ENCODE measurements around the gene PROCA1.

PROCA1 gene

DNA sequence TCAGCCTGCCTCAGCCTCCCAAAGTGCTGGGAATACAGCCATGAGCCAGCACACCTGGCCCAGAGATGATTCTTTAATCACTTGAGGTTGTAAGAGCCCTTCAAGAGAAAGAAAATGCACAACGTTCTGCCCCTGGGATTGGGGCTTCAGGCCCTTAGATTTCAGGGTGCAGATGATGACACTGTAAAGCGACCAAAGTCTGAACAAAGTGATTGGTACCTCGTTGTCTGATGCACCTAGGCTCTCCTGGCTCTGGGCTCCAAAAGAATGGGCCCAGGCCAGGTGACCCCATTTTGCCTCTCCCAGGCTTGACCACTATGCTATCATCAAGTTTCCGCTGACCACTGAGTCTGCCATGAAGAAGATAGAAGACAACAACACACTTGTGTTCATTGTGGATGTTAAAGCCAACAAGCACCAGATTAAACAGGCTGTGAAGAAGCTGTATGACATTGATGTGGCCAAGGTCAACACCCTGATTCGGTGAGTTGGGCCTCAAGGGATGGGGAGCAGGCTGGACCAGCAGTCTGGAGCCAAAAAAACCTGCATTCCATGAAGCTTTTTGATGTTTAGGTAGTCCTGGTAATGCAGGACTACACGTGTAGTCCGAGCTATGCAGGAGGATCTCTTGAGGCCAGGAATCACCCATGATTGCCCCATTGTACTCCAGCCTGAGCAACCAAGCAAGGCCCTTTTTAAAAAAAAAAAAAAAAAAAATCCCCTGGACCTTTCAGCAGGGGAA lies 10.9 kb upstream of the PROCA1 start:
- peak overlapping the region; percentile 85 for H3K4me3 ChIP-seq (ENCODE audit: low read depth, low read length)
- TF ChIP-seq, protein P1, sequence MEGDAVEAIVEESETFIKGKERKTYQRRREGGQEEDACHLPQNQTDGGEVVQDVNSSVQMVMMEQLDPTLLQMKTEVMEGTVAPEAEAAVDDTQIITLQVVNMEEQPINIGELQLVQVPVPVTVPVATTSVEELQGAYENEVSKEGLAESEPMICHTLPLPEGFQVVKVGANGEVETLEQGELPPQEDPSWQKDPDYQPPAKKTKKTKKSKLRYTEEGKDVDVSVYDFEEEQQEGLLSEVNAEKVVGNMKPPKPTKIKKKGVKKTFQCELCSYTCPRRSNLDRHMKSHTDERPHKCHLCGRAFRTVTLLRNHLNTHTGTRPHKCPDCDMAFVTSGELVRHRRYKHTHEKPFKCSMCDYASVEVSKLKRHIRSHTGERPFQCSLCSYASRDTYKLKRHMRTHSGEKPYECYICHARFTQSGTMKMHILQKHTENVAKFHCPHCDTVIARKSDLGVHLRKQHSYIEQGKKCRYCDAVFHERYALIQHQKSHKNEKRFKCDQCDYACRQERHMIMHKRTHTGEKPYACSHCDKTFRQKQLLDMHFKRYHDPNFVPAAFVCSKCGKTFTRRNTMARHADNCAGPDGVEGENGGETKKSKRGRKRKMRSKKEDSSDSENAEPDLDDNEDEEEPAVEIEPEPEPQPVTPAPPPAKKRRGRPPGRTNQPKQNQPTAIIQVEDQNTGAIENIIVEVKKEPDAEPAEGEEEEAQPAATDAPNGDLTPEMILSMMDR (IDR thresholded peaks at IDR 0.05; ENCODE audit: borderline replicate concordance, insufficient read depth, low read depth, low read length) = no peak

- peak overlapping the region; percentile 85 for H3K4me3 ChIP-seq (ENCODE audit: low read depth, low read length)
Observed at GRCh38 chr17:28720997-28721329, 9.3 kb upstream of the PROCA1 start.

DNA sequence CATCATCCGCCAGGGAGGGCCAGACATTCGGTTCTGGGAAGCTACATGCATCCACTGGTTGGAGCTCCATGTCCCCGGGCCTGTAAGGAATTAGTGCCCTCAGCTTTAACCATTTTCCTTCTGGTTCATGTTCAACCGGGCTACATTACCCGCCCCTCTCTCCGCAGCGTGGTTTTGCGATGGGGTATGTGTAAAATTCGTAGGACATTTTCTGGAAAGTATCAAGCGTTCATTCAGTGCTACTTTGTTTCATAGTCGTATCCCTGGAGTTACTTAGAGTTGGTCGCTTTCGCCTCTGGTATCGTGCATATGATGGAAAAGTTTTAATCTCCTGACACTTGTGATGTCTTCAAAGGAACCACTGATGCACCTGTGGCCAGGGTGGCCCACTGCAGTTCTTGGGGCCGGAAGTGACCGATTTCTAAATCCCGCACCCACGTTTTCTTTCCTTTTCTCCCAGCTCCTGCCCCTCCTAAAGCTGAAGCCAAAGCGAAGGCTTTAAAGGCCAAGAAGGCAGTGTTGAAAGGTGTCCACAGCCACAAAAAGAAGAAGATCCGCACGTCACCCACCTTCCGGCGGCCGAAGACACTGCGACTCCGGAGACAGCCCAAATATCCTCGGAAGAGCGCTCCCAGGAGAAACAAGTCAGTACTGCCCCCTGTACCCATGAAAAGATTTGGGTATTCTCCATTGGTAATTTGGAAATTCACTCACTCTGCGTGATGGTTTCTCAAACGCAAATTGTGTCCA lies 8.7 kb upstream of the PROCA1 start:
- TF ChIP-seq, protein P1 (IDR thresholded peaks at IDR 0.05; ENCODE audit: borderline replicate concordance, insufficient read depth, low read depth, low read length) = 0 out of 2 replicates have a peak, but pooled peaks have one; percentile 1
- H3K4me3 ChIP-seq (ENCODE audit: low read depth, low read length) = peak overlapping the region; percentile 85

GRCh38 chr17:28719021-28719433 lies 7.3 kb upstream of the PROCA1 start:
- H3K4me3 ChIP-seq (ENCODE audit: low read depth, low read length) = peak overlapping the region; percentile 52
- TF ChIP-seq, protein P1 (IDR thresholded peaks at IDR 0.05; ENCODE audit: borderline replicate concordance, insufficient read depth, low read depth, low read length) = no peak

DNA sequence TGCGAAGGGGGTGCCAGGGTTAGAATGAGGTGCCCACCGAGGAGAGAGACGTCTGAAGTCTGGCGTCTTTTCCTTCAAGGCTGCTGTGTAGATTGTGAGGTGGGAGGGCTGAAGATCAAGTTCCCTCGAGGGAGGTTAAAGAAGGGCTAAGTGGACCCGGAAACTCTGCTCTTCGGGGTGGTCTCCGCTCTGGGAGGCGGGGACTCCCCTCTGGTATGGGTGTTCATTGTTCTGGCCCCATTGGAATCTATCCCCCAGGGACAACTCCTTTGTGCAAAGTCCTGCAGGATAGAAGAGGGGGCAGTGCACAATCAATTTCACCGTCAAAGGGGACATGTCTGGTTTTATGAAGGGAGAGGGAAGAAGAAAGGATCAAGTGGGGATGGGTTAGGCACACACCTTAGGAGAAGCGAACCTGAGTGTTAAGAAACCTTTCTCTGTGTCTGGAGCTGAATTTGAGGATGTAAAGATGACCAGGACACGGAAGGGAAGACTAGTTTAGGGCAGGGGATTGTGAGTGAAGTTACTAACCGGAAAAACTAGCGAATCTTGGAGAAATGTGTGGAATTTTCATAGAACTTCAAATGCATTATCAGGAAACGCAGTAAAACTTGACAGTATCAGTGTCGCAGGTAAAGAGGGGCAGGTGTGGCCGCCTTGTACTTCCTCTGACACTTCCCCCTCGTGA lies 6.8 kb upstream of the PROCA1 start:
- TF ChIP-seq, protein P1 (IDR thresholded peaks at IDR 0.05; ENCODE audit: borderline replicate concordance, insufficient read depth, low read depth, low read length) = no peak
- H3K4me3 ChIP-seq (ENCODE audit: low read depth, low read length) = peak overlapping the region; percentile 61

GRCh38 chr17:28717578-28718332 lies 6.1 kb upstream of the PROCA1 start, which contains the start of gene RAB34:
RAB34 (minus strand) TSS chr17:28717868; CDS start chr17:28717266, 602 bp downstream.
- peak within 1 kb of the TSS; percentile 61 for H3K4me3 ChIP-seq (ENCODE audit: low read depth, low read length)
- TF ChIP-seq, protein P1 (IDR thresholded peaks at IDR 0.05; ENCODE audit: borderline replicate concordance, insufficient read depth, low read depth, low read length) = 0 out of 2 replicates have a peak, but pooled peaks have one; percentile 15
